EL (cell line): ENCODE results near the gene PIGM.

ENCODE experiments used
- DNase-seq: peaks from one replicate; pipeline ENCODE4 v3.0.0-alpha.2; 2016

The PIGM gene

DNA sequence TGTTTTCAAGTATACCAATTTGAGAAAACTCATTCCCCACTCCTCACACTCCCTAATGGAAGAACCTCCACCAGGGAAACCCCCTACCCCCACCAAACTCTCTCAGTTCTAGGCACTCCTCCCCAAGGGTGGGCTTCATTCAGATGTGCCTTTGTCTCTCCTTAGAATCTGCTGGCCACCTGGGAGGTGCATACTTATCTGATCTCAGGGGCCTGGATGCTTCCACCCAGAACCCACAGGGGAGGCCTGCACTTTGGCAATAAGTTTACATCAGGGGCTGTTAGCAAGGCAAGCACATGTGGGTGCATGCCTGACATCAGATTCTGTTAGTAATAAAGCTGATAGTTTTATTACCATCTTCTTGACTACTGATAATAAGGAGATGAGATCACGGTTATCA lies 45.3 kb downstream of the PIGM start:
- no peak for DNase-seq

DNA sequence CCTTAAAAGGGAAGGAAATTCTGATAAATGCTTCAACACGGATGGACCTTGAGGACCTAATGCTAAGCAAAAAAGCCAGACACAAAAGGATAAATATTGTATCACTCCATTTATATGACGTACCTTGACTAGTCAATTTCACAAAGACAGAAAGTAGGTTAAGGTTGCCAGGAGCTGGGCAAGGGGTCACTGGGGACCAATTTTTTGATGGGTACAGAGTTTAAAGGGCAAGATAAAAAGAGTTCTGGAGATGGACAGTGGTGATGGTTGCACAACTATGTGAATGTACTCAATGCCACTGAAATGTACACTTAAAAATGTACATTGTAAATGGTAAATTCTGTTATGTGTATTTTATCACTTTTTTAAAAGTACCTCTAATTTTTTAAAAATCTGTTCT lies 45.7 kb downstream of the PIGM start:
- DNase-seq: no peak

DNA sequence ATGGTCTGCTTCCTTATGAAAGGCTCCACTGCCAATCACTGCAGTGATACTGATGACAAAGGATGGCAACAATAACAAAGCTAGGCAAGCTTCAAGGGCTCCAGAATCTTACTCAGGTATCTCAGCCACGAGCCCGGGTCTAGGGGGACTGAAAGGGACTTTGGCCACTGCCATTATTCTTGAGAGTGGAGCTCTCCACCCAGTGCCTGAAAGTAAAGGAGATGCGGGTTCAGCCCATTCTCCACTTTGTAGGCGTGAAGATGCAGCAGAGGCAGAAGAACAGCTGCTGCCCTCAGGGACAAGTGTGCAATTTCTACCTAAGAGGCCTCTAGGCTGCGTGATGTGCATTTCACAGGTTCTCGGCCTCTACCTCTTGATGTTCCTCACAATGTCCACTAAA lies 46.3 kb downstream of the PIGM start:
- no peak for DNase-seq

DNA sequence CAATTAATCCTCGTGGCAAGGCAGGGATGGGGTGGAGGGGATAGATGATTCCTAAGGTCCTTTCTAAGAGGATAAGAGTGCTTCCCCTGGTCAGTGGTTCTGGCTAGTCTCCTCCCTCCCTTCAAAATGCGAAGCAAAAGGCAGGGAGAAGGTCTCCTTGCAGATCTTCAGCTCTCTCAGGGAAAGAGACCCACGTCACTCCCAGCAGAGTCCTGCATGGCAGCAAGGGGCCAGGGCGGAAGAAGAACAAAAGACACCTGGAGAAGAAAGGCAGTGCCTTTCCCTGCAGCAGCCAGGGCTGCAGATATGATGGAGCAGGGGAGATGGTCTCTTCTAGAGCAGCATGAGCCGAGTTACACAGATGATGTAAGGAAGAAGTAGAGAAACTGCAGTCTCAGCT lies 48.1 kb downstream of the PIGM start:
- DNase-seq: no peak

DNA sequence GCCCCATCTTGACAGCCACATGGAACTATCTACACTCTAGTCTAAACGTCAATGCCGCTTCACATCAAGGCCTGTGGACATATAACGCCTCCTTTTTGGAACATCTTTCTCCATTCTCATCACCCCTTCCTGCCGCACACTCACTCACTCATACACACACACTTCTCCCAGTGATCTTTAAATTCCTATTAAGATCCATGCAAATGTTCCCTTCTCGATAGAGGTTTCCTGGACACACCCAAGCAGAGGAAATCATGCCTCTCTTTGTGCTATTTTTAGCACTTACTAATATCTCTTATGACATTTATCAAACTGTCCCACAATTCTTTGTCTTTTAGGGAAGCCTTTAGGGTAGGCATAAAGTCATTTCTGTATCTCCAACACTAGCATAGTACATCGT lies 49.5 kb downstream of the PIGM start:
- DNase-seq: no peak

DNA sequence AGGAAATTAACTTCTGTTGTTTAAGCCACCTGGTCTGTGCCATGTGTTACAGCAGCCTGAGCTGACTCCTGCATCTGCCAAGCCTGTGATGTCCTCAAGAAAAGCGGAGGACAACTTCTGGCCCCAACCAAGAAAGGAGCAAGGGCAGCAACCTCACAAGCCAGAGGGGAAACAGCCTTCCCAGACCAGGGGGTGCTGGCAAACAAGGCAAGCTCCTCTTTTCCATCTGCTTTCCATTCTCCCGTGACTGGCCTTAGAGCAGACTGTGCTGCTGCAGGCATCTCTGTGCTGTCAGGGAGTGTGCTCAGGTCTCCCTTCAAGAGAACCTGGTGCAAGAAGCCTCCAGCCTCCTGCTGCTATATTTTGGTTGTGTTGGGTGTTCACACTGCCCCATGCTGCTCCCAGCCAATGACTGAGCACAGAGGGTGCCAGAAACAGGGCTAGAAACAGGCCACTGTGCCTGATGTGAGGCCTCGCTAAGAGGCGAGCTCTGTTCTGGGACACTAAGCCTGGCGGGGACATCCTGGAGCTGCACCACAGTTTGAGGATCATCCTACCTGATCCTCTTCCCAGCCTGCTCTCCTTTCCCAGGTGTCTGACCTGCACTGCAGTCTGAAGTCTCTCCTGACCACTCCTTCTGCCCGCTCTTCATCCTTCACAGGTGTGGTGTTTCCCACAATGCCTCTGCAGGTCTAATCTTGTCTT lies 50.3 kb downstream of the PIGM start:
- no peak for DNase-seq

DNA sequence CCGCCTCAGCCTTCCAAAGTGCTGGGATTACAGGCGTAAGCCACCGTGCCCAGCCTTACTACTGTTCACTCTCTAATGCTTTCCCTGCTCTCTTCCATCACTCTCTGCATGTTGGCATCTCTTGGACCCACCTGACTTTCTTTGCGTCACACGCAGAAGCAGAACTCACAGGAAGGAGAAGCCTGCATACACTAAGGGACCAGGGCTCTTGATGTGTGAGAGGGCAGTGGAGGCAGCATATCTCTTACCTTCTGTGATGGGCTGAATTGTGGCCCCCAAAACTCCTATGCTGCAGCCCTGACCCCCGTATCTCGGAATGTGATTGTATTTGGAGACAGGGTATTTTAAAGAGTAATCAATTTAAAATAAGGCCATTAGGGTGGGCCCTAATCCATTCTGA lies 51.0 kb downstream of the PIGM start:
- no peak for DNase-seq

DNA sequence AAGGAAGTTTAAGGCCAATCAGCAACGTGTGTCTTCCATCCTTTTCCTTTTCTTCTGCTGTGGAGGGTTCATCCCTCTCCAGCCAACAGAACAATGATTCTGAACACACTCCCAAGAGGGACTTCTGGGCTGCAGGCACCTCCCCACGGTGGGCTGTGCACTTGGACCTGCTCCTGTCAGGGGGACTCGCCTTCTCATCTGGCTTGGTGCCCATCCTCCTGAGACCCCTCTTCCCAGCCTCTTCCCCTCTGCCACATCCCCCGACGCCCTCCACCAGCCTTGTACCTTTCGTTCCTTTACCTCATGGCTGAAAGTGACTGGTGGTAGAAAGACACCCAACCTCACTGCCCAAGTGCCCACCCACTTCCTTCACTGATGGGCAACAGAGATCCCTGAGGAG lies 51.7 kb downstream of the PIGM start:
- DNase-seq: no peak

DNA sequence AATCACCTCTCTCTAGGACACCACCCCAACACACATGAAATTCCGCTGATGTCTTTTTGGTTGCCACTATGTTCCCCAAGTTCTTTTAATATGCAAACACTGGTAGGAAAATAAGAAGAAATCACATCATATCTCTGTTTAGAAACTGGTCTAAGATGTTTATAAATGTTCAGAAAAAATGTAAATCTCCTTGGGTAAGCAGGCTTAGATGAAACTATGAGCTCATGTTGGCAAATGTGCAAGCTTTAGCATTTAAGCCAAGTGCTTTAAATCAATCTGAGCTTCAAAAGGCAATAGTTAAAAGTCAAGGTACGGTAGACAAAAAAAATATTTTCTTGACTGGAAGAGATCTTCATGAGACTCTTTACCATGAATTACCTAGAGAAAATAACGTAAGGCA lies 52.5 kb downstream of the PIGM start:
- DNase-seq: no peak

DNA sequence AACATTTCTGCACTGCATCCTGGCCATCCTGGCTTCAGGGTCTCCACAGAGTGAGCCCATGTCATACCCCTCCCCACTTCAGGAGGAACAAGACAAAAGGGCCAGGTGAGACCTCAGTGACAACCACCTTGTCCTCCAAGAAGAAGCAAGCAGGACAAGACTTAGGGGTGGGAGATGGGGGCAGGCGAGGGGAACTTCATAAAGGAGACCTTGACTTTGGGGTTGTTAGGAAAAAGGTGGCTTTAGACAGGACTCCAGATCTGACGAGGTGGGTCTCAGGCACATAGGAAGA lies 53.7 kb downstream of the PIGM start:
- no peak for DNase-seq

DNA sequence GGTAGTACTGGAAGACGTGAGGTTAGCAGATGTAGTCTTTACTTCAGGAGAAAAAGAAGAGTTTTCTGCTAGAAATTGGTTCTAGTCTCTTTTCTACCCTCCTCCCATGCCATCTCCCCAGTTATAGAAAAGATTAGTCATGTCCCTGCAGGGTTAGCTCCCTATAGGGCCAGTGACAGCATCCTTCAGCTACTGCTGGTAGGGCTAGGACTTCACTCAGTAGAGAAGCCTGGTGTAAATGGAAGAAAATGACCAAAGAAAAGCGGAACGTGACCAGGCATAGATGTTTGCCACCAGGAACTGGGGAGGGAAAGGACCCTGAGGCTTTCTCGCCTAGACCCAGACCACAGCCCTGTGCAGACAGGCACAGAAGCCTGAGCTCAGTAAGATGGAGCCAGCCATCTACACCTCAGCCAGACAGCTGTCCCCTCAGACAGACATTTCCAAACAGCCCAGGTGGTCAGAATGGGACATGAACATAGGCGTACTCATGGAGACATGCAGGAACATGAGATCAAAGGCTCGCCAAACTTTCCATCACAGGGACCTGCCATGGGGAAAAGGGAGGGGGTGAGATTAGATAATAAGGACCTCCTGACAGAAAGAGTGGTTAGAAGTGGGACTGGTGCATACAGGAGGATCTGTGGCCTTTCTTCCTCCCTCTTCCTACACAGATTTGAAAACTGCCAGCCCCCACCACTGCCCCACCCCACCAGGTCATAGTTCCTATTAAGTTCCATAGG lies 54.3 kb downstream of the PIGM start:
- no peak for DNase-seq
